ENCODE measurements around the gene CMTM6. TPM values are rescaled to one million over a fixed set of nuclear protein-coding genes. Genes with fewer than 3 reads are reported as not detected.
A peak's percentile ranks its signal among the peaks of the same experiment; 100 is the strongest.

Gene CMTM6
- polyA plus RNA-seq, 1 of the 3 experiments (the other 2 are of a cell fraction): 29.8 TPM

DNA sequence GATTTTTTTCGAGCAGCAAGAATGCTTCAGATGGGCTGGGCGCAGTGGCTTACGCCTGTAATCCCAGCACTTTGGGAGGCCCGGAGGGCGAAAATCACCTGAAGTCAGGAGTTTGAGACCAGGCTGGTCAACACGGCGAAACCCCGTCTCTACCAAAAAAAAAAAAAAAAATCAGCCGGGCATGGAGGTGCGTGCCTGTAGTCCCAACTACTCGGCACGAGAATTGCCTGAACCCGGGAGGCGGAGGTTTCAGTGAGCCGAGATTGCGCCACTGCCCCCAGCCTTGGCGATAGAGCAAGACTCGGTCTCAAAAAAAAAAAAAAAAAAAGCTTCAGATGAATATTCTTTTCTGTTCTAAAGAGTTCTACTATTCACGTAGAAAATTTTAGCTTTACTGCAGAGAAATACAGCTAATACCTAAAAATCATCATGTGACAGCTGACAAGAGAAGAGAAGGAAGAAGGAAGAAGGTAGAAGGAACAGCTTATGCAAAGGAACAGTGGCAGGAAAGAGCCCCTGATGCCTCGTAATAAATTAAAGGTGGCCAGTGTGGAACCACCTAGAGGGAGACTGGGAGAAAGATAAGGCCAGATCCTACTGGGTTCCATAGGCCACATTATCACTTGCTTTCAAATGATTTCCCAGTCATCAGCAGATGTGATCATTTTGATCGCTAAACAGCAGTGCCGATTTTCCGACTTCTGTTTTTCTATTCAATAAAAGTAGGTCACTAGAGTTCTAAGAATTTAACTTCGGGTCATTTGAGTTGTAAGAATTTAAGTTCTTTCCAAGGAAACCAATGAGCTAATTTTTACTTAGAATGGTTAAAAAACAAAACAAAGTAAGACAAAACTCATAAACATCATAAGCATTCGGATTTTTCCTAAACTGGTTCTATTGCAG is 1.5 kb downstream of the CMTM6 start:
- Histone ChIP-seq H3K9ac (peak overlapping the region; percentile 91), H4K20me1 (ENCODE audit: insufficient read depth) (peaks cover 34% of the 10 kb centered on the region), H3K36me3 (replicated peaks in 1 of 2; ENCODE audit: control insufficient read depth in 1 of 2, insufficient read depth in 2 of 2, low read length in 1 of 2) (peaks cover 6 to 14% of the 10 kb centered on the region in 2 experiments), H3K4me3 (ENCODE audit: low read depth in 2 of 2, low read length in 1 of 2) (peak overlapping the region; percentile 80 to 94), H2AFZ (ENCODE audit: low read depth) (peak overlapping the region; percentile 80; the same call in 1 of the 2 replicates), H3K9me3 (no peaks in the 10 kb centered on the region), H3K27ac (ENCODE audit: low read depth in 2 of 2, low read length in 1 of 2) (peak overlapping the region in 1 of 2 experiments; percentile 94; a peak in 2 of 4 replicates), H3K4me2 (peak overlapping the region; percentile 86), H3K9me2 (no peaks in the 10 kb centered on the region), H3K4me1 (ENCODE audit: control insufficient read depth in 1 of 2, insufficient read depth in 2 of 2, low read depth in 1 of 2, low read length in 1 of 2) (peaks cover 0 to 10% of the 10 kb centered on the region in 2 experiments; a peak in 3 of 4 replicates), H3K79me2 (ENCODE audit: insufficient read depth) (peaks cover 62% of the 10 kb centered on the region), H3K27me3 (ENCODE audit: insufficient read depth) (no peaks in the 10 kb centered on the region), H3F3A (replicated peaks; ENCODE audit: insufficient read depth) (peaks cover 13% of the 10 kb centered on the region)
- ChIA-PET CTCF (interaction anchor here (1.0 to 2.9 kb wide), 5 partner anchors 9 to 205 kb away, joined by 3 to 10 read pairs (median 4); no protein-coding TSS in a partner anchor), POLR2A (interaction anchor here (0.6 kb wide), 1 partner anchor 9 kb away, joined by 4 read pairs; no protein-coding TSS in a partner anchor)
- TF ChIP-seq, protein P1, sequence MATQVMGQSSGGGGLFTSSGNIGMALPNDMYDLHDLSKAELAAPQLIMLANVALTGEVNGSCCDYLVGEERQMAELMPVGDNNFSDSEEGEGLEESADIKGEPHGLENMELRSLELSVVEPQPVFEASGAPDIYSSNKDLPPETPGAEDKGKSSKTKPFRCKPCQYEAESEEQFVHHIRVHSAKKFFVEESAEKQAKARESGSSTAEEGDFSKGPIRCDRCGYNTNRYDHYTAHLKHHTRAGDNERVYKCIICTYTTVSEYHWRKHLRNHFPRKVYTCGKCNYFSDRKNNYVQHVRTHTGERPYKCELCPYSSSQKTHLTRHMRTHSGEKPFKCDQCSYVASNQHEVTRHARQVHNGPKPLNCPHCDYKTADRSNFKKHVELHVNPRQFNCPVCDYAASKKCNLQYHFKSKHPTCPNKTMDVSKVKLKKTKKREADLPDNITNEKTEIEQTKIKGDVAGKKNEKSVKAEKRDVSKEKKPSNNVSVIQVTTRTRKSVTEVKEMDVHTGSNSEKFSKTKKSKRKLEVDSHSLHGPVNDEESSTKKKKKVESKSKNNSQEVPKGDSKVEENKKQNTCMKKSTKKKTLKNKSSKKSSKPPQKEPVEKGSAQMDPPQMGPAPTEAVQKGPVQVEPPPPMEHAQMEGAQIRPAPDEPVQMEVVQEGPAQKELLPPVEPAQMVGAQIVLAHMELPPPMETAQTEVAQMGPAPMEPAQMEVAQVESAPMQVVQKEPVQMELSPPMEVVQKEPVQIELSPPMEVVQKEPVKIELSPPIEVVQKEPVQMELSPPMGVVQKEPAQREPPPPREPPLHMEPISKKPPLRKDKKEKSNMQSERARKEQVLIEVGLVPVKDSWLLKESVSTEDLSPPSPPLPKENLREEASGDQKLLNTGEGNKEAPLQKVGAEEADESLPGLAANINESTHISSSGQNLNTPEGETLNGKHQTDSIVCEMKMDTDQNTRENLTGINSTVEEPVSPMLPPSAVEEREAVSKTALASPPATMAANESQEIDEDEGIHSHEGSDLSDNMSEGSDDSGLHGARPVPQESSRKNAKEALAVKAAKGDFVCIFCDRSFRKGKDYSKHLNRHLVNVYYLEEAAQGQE (IDR thresholded peaks at IDR 0.05; ENCODE audit: low read depth, low read length): no peak
- no peak for TF ChIP-seq TAF1 (IDR thresholded peaks at IDR 0.05; ENCODE audit: borderline replicate concordance, low read depth, low read length)
- no peak for TF ChIP-seq RAD21 (IDR thresholded peaks at IDR 0.05; ENCODE audit: low read length)
- TF ChIP-seq TCF12 (IDR thresholded peaks at IDR 0.05): no peak
- TF ChIP-seq, protein P2, sequence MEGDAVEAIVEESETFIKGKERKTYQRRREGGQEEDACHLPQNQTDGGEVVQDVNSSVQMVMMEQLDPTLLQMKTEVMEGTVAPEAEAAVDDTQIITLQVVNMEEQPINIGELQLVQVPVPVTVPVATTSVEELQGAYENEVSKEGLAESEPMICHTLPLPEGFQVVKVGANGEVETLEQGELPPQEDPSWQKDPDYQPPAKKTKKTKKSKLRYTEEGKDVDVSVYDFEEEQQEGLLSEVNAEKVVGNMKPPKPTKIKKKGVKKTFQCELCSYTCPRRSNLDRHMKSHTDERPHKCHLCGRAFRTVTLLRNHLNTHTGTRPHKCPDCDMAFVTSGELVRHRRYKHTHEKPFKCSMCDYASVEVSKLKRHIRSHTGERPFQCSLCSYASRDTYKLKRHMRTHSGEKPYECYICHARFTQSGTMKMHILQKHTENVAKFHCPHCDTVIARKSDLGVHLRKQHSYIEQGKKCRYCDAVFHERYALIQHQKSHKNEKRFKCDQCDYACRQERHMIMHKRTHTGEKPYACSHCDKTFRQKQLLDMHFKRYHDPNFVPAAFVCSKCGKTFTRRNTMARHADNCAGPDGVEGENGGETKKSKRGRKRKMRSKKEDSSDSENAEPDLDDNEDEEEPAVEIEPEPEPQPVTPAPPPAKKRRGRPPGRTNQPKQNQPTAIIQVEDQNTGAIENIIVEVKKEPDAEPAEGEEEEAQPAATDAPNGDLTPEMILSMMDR (IDR thresholded peaks at IDR 0.05): no peak
- TF ChIP-seq, protein P3, sequence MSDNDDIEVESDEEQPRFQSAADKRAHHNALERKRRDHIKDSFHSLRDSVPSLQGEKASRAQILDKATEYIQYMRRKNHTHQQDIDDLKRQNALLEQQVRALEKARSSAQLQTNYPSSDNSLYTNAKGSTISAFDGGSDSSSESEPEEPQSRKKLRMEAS (IDR thresholded peaks at IDR 0.05; ENCODE audit: low read depth): no peak
- TF ChIP-seq FOXJ3 (CRISPR knock-in tag; IDR thresholded peaks at IDR 0.05): no peak
- no peak for TF ChIP-seq FOXM1 (IDR thresholded peaks at IDR 0.05; ENCODE audit: low read depth)
- TF ChIP-seq, protein P4, sequence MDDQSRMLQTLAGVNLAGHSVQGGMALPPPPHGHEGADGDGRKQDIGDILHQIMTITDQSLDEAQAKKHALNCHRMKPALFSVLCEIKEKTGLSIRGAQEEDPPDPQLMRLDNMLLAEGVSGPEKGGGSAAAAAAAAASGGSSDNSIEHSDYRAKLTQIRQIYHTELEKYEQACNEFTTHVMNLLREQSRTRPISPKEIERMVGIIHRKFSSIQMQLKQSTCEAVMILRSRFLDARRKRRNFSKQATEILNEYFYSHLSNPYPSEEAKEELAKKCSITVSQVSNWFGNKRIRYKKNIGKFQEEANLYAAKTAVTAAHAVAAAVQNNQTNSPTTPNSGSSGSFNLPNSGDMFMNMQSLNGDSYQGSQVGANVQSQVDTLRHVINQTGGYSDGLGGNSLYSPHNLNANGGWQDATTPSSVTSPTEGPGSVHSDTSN (IDR thresholded peaks at IDR 0.05): no peak
- TF ChIP-seq CHD2 (IDR thresholded peaks at IDR 0.05; ENCODE audit: low read length, partially characterized antibody): no peak
- TF ChIP-seq, protein P5, sequence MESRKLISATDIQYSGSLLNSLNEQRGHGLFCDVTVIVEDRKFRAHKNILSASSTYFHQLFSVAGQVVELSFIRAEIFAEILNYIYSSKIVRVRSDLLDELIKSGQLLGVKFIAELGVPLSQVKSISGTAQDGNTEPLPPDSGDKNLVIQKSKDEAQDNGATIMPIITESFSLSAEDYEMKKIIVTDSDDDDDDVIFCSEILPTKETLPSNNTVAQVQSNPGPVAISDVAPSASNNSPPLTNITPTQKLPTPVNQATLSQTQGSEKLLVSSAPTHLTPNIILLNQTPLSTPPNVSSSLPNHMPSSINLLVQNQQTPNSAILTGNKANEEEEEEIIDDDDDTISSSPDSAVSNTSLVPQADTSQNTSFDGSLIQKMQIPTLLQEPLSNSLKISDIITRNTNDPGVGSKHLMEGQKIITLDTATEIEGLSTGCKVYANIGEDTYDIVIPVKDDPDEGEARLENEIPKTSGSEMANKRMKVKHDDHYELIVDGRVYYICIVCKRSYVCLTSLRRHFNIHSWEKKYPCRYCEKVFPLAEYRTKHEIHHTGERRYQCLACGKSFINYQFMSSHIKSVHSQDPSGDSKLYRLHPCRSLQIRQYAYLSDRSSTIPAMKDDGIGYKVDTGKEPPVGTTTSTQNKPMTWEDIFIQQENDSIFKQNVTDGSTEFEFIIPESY (IDR thresholded peaks at IDR 0.05; ENCODE audit: borderline replicate concordance, low read depth): no peak
- TF ChIP-seq TEAD4 (IDR thresholded peaks at IDR 0.05; ENCODE audit: borderline replicate concordance, insufficient read depth): no peak
- no peak for TF ChIP-seq NFIC (IDR thresholded peaks at IDR 0.05; ENCODE audit: borderline replicate concordance)
- TF ChIP-seq JUND (IDR thresholded peaks at IDR 0.05): no peak
- TF ChIP-seq EP300 (IDR thresholded peaks at IDR 0.05; ENCODE audit: borderline replicate concordance in 1 of 2, low read depth in 1 of 2, low read length in 1 of 2): no peak
- TF ChIP-seq SIN3A (IDR thresholded peaks at IDR 0.05; ENCODE audit: borderline replicate concordance, low read depth, low read length): no peak
- TF ChIP-seq, protein P6, sequence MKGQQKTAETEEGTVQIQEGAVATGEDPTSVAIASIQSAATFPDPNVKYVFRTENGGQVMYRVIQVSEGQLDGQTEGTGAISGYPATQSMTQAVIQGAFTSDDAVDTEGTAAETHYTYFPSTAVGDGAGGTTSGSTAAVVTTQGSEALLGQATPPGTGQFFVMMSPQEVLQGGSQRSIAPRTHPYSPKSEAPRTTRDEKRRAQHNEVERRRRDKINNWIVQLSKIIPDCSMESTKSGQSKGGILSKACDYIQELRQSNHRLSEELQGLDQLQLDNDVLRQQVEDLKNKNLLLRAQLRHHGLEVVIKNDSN (IDR thresholded peaks at IDR 0.05; ENCODE audit: borderline replicate concordance, low read depth): no peak
- no peak for TF ChIP-seq RXRA (IDR thresholded peaks at IDR 0.05; ENCODE audit: borderline replicate concordance, low read depth)
- TF ChIP-seq NRF1 (IDR thresholded peaks at IDR 0.05; ENCODE audit: low read depth, low read length): no peak
- peak; percentile 14 for DNase-seq
- WGBS (ENCODE audit: low lambda C conversion rate): 76% methylated on average over 25 of the region's 25 CpGs
